T-cell (primary cell): ENCODE data around the gene DAZL. TPM values are rescaled to one million over a fixed set of nuclear protein-coding genes. Genes with fewer than 3 reads are reported as not detected.
"Not testable (repeated sequence)": the region's sequence is repeated elsewhere in the genome, so short reads cannot be mapped to it uniquely, and the experiment has no call there.

ENCODE experiments used
- ATAC-seq, 4 experiments: fragments of 200-7000 bp in 3 of 4; fragments of 150-1000 bp in 1 of 4; cut with Tn5 transposase; replicated peaks in 1 of 4; 1 replicate in 3 of 4; 2 replicates in 1 of 4; pipeline ENCODE4 v1.10.0; 2021; ENCODE audit warnings: moderate library complexity in 3 of 4, mild to moderate bottlenecking in 2 of 4, moderate number of reproducible peaks in 1 of 4
- CTCF ChIA-PET, 2 donors: fragments of 300-600 bp; sonication (Branson Sonifier 250); formaldehyde crosslinking; loops; one replicate each; lab custom pipeline; 2022; ENCODE audit warnings: antibody characterized with exemption in 2 of 2; lab: Charles Lee
- POLR2A ChIA-PET, 2 donors: fragments of 300-600 bp; sonication (Branson Sonifier 250); formaldehyde crosslinking; loops; one replicate each; lab custom pipeline; 2022; ENCODE audit warnings: antibody characterized with exemption in 2 of 2; lab: Charles Lee
- DNase-seq, 35 experiments: peaks; one replicate each; pipeline versions ENCODE4 v3.0.0 to v3.0.0-alpha.2; 2013 to 2023
- H3K27ac ChIP-seq: one replicate; pipeline ENCODE4 v1.5.1; 2013; ENCODE audit warnings: low read length
- H3K27me3 ChIP-seq, 2 experiments: replicated peaks in 1 of 2; 1 replicate in 1 of 2; 2 replicates in 1 of 2; pipeline versions ENCODE4 v1.6.1 to v1.7.0; 2013; ENCODE audit warnings: low read length in 1 of 2, mixed read lengths in 1 of 2; ENCODE audit not compliant: control insufficient read depth in 2 of 2, insufficient read depth in 2 of 2; ENCODE audit errors: extremely low read depth in 1 of 2
- H3K36me3 ChIP-seq, 2 donors: 1 replicate in 1 of 2; 2 replicates in 1 of 2; pipeline versions ENCODE4 v1.6.1 to v1.7.0; 2013; ENCODE audit warnings: low read length in 1 of 2; ENCODE audit not compliant: control insufficient read depth in 2 of 2, insufficient read depth in 1 of 2; ENCODE audit errors: extremely low read depth in 1 of 2
- H3K4me1 ChIP-seq, 2 experiments: 1 replicate in 1 of 2; 2 replicates in 1 of 2; pipeline versions ENCODE4 v1.6.1 to v1.7.0; 2013; ENCODE audit warnings: low read length in 2 of 2, mixed read lengths in 1 of 2; ENCODE audit not compliant: insufficient read depth in 2 of 2, control insufficient read depth in 1 of 2; ENCODE audit errors: extremely low read depth in 1 of 2
- H3K4me3 ChIP-seq, 2 donors: 1 replicate in 1 of 2; 2 replicates in 1 of 2; pipeline versions ENCODE4 v1.5.1 to v1.7.0; 2013; ENCODE audit warnings: mild to moderate bottlenecking in 2 of 2, low read length in 1 of 2, moderate library complexity in 1 of 2; ENCODE audit not compliant: control insufficient read depth in 1 of 2; ENCODE audit errors: extremely low read depth in 1 of 2
- H3K9me3 ChIP-seq: 2 replicates; pipeline ENCODE4 v1.7.0; 2013
- H3K27ac Mint-ChIP-seq, 2 donors: one replicate each; pipeline ENCODE4 v1.8.0; 2020 to 2021; ENCODE audit warnings: mild to moderate bottlenecking in 2 of 2, mixed read lengths in 2 of 2
- H3K27me3 Mint-ChIP-seq, 2 donors: one replicate each; pipeline ENCODE4 v1.8.0; 2021 to 2022; ENCODE audit warnings: mixed read lengths in 2 of 2
- H3K36me3 Mint-ChIP-seq: one replicate; pipeline ENCODE4 v1.8.0; 2021; ENCODE audit warnings: mixed read lengths
- H3K4me1 Mint-ChIP-seq, 3 donors: one replicate each; pipeline ENCODE4 v1.8.0; 2020 to 2022; ENCODE audit warnings: mixed read lengths in 3 of 3, mild to moderate bottlenecking in 1 of 3
- H3K4me3 Mint-ChIP-seq, 3 donors: one replicate each; pipeline ENCODE4 v1.8.0; 2020 to 2022; ENCODE audit warnings: mild to moderate bottlenecking in 3 of 3, mixed read lengths in 3 of 3, moderate library complexity in 3 of 3
- H3K9me3 Mint-ChIP-seq, 3 donors: one replicate each; pipeline ENCODE4 v1.8.0; 2020 to 2022; ENCODE audit warnings: mixed read lengths in 3 of 3
- WGBS: methylation state at CpG from one replicate; pipeline ENCODE4 v1.1.5; 2013; ENCODE audit warnings: missing lambda C conversion rate; ENCODE audit not compliant: insufficient coverage; 5-methylcytosine and 5-hydroxymethylcytosine counted together
- total RNA-seq, 35 experiments: library from RNA in 6 of 35; stranded (reverse) in 6 of 35; fragments of 120-200 nt in 1 of 35; gene quantifications; one replicate each; pipeline versions ENCODE4 v1.2.1 to v1.2.4 and lab custom pipeline; 2013 to 2026

DAZL gene
- total RNA-seq, 5 donors from 2014 or later (not counting 1 experiment from before 2014, with no cell fraction given) = not detected

DNA sequence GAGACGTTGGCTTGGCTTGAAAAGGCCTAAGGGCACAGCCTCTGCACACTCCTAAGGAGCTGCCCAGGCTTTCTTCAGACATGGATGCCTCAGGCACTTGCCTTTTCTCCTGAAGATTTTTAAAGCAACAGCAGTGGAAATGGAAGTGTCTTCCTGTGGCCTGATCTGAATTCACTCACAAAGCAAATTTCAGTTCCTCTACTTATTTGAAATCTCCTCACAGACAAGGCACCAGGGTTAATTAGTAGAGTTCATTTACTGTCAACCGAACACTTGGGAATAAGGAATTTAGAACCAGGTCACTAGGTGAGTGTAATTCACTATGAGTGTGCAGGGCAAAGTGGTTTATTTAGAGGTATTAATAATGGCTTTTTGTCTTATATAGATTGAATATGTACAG, 27.2 kb upstream of the DAZL start:
- Histone ChIP-seq H3K4me1 (no peaks in the 10 kb centered on the region), H3K27me3 (no peaks in the 10 kb centered on the region), H3K4me3 (no peak overlapping the region), H3K27ac (no peak overlapping the region), H3K36me3 (no peaks in the 10 kb centered on the region), H3K9me3 (no peaks in the 10 kb centered on the region)
- POLR2A ChIA-PET = no interaction called here
- Mint-ChIP-seq H3K27me3 (peaks cover 3 to 8% of the 10 kb centered on the region in 2 donors), H3K9me3 (no peaks in the 10 kb centered on the region), H3K4me1 (peaks cover 0 to 7% (median 0%) of the 10 kb centered on the region in 3 donors), H3K36me3 (no peaks in the 10 kb centered on the region), H3K4me3 (no peak overlapping the region), H3K27ac (no peak overlapping the region)
- CTCF ChIA-PET = interaction anchor here in 1 of 2 donors (0.6 to 1.1 kb wide), 4 partner anchors 34 to 1604 kb away, joined by 3 to 4 read pairs (median 4); no protein-coding TSS in a partner anchor
- no peak for DNase-seq
- no peak for ATAC-seq
- whole genome bisulfite sequencing = 60% methylated on average over 1 of the region's 2 CpGs

DNA sequence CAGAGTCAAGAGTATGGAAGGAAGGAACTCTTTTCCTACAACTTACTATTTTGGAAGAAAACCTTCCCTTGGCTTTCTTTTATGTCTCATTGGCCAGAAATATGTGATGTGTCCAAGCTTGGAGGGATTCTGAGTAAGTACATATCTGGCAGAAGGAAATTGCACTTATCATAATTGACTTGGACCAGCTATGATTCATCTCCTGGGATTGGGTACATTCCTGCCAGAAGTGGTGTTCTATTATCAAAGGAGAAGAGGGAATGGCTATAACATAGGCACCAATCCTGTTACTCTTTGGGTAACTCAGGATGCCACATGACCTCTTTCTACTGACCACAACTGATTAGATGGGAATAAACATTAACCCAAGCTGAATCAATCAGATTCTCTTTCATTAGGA, 13.5 kb upstream of the DAZL start:
- Histone ChIP-seq H3K4me3 (no peak overlapping the region), H3K27ac (no peak overlapping the region), H3K9me3 (no peaks in the 10 kb centered on the region), H3K36me3 (no peaks in the 10 kb centered on the region), H3K27me3 (no peaks in the 10 kb centered on the region), H3K4me1 (no peaks in the 10 kb centered on the region)
- POLR2A ChIA-PET = no interaction called here
- H3K4me1 Mint-ChIP-seq = no peaks in the 10 kb centered on the region
- H3K27ac Mint-ChIP-seq = no peak overlapping the region
- H3K9me3 Mint-ChIP-seq = peaks cover 10 to 12% (median 10%) of the 10 kb centered on the region in 3 donors
- CTCF ChIA-PET = interaction anchor here in 1 of 2 donors (1.0 kb wide), 1 partner anchor 17 kb away, joined by 3 read pairs; no protein-coding TSS in a partner anchor
- ATAC-seq (no peak), DNase-seq (no peak)
- peaks cover 5% of the 10 kb centered on the region for H3K36me3 Mint-ChIP-seq
- no peaks in the 10 kb centered on the region for H3K27me3 Mint-ChIP-seq
- no peak overlapping the region for H3K4me3 Mint-ChIP-seq

DNA sequence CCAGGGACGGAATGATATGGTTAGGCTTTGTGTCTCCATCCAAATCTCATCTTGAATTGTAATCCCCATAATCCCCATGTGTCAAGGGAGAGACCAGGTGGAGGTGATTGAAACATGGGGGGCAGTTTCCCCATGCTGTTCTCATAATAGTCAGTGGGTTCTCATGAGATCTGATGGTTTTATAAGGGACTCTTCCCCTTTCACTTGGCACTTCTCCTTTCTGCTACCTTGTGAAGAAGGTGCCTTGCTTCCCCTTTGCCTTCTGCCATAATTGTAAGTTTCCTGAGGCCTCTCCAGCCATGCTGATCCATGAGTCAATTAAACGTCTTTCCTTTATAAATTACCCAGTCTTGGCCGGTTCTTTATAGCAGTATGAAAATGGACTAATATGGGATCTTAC, 11.9 kb upstream of the DAZL start:
- H3K9me3 ChIP-seq, H3K4me3 Mint-ChIP-seq, H3K27me3 ChIP-seq, H3K4me1 Mint-ChIP-seq, H3K27ac ChIP-seq, POLR2A ChIA-PET, H3K27ac Mint-ChIP-seq, ATAC-seq, H3K4me1 ChIP-seq, DNase-seq, H3K36me3 ChIP-seq, H3K4me3 ChIP-seq, H3K36me3 Mint-ChIP-seq, H3K27me3 Mint-ChIP-seq: not testable (repeated sequence)
- peaks cover 10 to 12% (median 10%) of the 10 kb centered on the region in 3 donors for H3K9me3 Mint-ChIP-seq
- CTCF ChIA-PET = interaction anchor here in 1 of 2 donors (0.5 kb wide), 1 partner anchor 20 kb away, joined by 8 read pairs; no protein-coding TSS in a partner anchor
- WGBS = no CpG with 5 or more reads among the region's 3 CpGs

DNA sequence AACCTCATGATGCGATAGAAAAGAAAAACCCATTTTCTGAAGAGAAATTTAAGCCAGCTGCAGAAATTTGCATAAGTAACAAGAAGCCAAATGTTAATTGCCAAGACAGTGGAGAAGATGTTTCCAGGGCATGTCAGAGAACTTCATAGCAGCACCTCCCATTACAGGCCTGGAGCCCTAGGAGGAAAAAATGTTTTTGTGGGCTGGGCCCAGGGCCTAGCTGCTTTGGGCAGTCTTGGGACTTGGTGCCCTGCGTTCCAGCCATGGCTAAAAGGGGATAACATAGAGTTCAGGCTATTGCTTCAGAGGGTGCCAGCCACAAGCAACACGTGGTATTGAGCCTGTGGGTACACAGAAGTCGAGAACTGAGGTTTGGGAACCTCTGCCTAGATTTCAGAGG, 10.9 kb upstream of the DAZL start:
- ChIA-PET CTCF (no interaction called here), POLR2A (no interaction called here)
- Histone ChIP-seq H3K4me1 (no peaks in the 10 kb centered on the region), H3K27ac (no peak overlapping the region), H3K4me3 (no peak overlapping the region), H3K9me3 (no peaks in the 10 kb centered on the region), H3K27me3 (no peaks in the 10 kb centered on the region), H3K36me3 (no peaks in the 10 kb centered on the region)
- 77% methylated on average over 4 of the region's 4 CpGs for WGBS
- H3K27me3 Mint-ChIP-seq = peaks cover 0 to 4% of the 10 kb centered on the region in 2 donors
- no peak overlapping the region for H3K27ac Mint-ChIP-seq
- peaks cover 5% of the 10 kb centered on the region for H3K36me3 Mint-ChIP-seq
- peaks cover 10 to 12% (median 10%) of the 10 kb centered on the region in 3 donors for H3K9me3 Mint-ChIP-seq
- ATAC-seq (no peak), DNase-seq (no peak)
- H3K4me3 Mint-ChIP-seq = no peak overlapping the region
- H3K4me1 Mint-ChIP-seq = no peaks in the 10 kb centered on the region

DNA sequence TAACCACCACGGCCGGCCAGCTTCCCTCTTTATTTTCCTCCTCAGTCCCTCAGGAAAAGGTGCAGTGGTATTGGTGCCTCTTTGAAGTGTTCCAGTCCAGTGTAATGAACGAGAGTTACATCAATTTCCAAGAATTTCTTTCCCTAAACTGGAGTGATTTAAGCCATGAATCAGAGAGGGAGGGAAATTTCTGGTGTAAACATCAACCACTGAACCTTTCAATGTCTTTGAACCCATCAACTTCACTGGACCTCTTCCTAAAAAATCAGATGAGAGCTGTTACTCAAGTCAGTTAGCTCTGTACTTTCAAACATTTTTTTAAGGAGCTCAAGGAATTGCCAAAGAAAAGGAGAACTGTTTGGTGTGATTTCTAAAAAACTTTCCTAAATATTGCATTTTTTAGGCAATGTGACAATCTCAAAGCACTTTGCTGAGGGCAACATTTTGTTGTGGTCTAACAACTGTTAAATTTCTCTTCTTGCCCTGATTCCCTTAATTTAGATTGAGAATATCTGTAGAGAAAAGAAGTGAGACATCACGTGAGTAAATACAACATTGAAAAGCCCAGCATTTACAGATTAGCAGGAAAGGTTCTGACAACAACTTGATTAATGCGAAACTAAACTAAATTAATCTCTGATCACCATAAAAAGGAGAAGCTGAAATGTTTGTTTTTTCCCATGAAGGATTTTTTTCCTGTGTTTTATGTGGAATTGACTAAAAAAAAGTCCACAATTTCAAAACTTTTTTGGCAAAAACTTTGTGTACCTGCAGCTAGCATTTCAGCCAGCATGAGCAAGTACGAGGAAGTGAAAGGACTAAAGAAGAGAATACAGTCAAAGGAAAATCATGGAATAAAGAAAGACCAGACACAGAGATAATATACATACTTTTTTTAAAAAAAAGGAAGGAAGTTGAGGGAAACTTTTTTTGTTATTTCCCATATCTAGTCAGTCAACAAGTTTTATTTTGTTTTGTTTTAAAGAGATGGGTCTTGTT, 9.1 kb upstream of the DAZL start:
- Mint-ChIP-seq H3K9me3 (peaks cover 10 to 12% (median 10%) of the 10 kb centered on the region in 3 donors), H3K27ac (no peak overlapping the region), H3K36me3 (peaks cover 5% of the 10 kb centered on the region), H3K27me3 (peaks cover 0 to 4% of the 10 kb centered on the region in 2 donors), H3K4me1 (no peaks in the 10 kb centered on the region), H3K4me3 (no peak overlapping the region)
- no peaks in the 10 kb centered on the region for H3K4me1 ChIP-seq
- ATAC-seq = no peak
- no peaks in the 10 kb centered on the region for H3K36me3 ChIP-seq
- H3K27ac ChIP-seq = no peak overlapping the region
- ChIA-PET CTCF (interaction anchor here in 1 of 2 donors (0.6 kb wide), 1 partner anchor 669 kb away, joined by 3 read pairs; no protein-coding TSS in a partner anchor), POLR2A (interaction anchor here in 1 of 2 donors (0.6 kb wide), 1 partner anchor 574 kb away, joined by 6 read pairs; no protein-coding TSS in a partner anchor)
- no peak for DNase-seq
- no CpG with 5 or more reads among the region's 6 CpGs for WGBS
- no peak overlapping the region for H3K4me3 ChIP-seq
- no peaks in the 10 kb centered on the region for H3K9me3 ChIP-seq
- H3K27me3 ChIP-seq = no peaks in the 10 kb centered on the region

DNA sequence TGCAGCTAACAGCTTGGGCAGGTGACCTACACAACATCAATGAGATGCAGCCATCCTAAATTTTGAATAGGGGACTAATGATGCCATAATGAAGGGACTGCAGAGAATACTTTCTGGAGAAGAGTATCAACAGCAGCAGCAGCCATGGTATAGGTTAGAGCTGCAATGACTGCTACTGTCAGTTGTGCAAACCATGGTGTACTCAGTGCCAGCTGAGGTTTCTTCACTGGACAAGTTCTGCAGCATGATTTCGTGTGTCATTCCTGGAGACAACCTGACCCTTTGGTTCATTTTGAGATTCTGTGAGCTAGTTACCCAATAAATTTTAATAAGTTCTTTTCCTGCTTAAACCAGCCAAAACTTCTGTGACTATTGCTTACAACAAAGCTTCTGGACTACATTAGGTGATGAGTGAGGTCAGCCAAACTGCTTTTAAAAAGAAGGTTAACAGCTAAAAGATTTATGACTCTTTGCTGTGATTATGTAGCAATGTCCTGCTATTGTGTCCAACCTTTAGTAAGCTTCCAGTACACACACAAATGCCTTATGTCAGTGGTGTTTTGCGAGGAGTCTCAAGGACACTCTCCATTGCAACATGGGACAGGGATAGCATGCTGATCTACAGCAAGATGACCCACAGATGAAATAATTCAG, 4.8 kb upstream of the DAZL start:
- H3K4me1 Mint-ChIP-seq = no peaks in the 10 kb centered on the region
- no peaks in the 10 kb centered on the region for H3K27me3 ChIP-seq
- no peak overlapping the region for H3K4me3 Mint-ChIP-seq
- POLR2A ChIA-PET = interaction anchor here in 1 of 2 donors (0.6 kb wide), 1 partner anchor 1714 kb away, joined by 6 read pairs; no protein-coding TSS in a partner anchor
- H3K9me3 Mint-ChIP-seq = no peaks in the 10 kb centered on the region
- H3K27ac ChIP-seq = no peak overlapping the region
- DNase-seq (no peak), ATAC-seq (no peak)
- no peak overlapping the region for H3K4me3 ChIP-seq
- H3K27me3 Mint-ChIP-seq = peaks cover 0 to 4% of the 10 kb centered on the region in 2 donors
- H3K36me3 Mint-ChIP-seq = no peaks in the 10 kb centered on the region
- CTCF ChIA-PET = interaction anchor here in 1 of 2 donors (1.1 kb wide), 1 partner anchor 630 kb away, joined by 3 read pairs; no protein-coding TSS in a partner anchor
- no peak overlapping the region for H3K27ac Mint-ChIP-seq
- WGBS = 43% methylated on average over 1 of the region's 2 CpGs
- no peaks in the 10 kb centered on the region for H3K4me1 ChIP-seq
- no peaks in the 10 kb centered on the region for H3K9me3 ChIP-seq
- no peaks in the 10 kb centered on the region for H3K36me3 ChIP-seq
